GM12864 (cell line): Measurements from ENCODE around the gene CDO1.
"Not testable (repeated sequence)": the region's sequence is repeated elsewhere in the genome, so short reads cannot be mapped to it uniquely, and the experiment has no call there.

Experiments used
- DNase-seq: peaks from one replicate; pipeline ENCODE4 v3.0.0-alpha.2; 2011; ENCODE audit warnings: low read depth
- H3K4me3 ChIP-seq: 2 replicates; pipeline ENCODE4 v1.5.1; 2011; ENCODE audit warnings: mild to moderate bottlenecking, low read depth, low read length, control low read depth
- CTCF ChIP-seq: IDR thresholded peaks from 2 replicates; pipeline ENCODE4 v1.5.1; 2011; ENCODE audit warnings: low read depth, mild to moderate bottlenecking, moderate library complexity, low read length, control low read depth, inconsistent platforms; ENCODE audit errors: missing control alignments

CDO1 gene

GRCh38 chr5:115815006-115815692 is 1.3 kb downstream of the CDO1 start:
- no peak for DNase-seq
- no peak for TF ChIP-seq CTCF
- no peak overlapping the region for H3K4me3 ChIP-seq

- H3K4me3 ChIP-seq = no peak overlapping the region
- DNase-seq = no peak
- TF ChIP-seq CTCF = no peak
Observed at GRCh38 chr5:115813719-115814118, 2.7 kb downstream of the CDO1 start.

GRCh38 chr5:115812372-115812771 is 4.1 kb downstream of the CDO1 start:
- no peak for DNase-seq
- TF ChIP-seq CTCF = no peak
- H3K4me3 ChIP-seq = no peak overlapping the region

- DNase-seq = no peak
- no peak for TF ChIP-seq CTCF
- no peak overlapping the region for H3K4me3 ChIP-seq
Observed at GRCh38 chr5:115811406-115811805, 5.1 kb downstream of the CDO1 start.

- DNase-seq = no peak
- no peak for TF ChIP-seq CTCF
- no peak overlapping the region for H3K4me3 ChIP-seq
Observed at GRCh38 chr5:115810761-115811160, 5.7 kb downstream of the CDO1 start.

GRCh38 chr5:115809946-115810345 is 6.5 kb downstream of the CDO1 start:
- no peak overlapping the region for H3K4me3 ChIP-seq
- no peak for TF ChIP-seq CTCF
- no peak for DNase-seq

GRCh38 chr5:115808066-115808465 is 8.4 kb downstream of the CDO1 start:
- not testable (repeated sequence) for DNase-seq, H3K4me3 ChIP-seq
